Tongue (tissue), 2 donors: Measurements from ENCODE around the gene PMM1. TPM values are rescaled to one million over a fixed set of nuclear protein-coding genes. Genes with fewer than 3 reads are reported as not detected.
"Not testable (repeated sequence)": the region's sequence is repeated elsewhere in the genome, so short reads cannot be mapped to it uniquely, and the experiment has no call there.

Experiments
- DNase-seq: peaks from one replicate; pipeline ENCODE4 v3.0.0-alpha.2; 2015
- total RNA-seq: library from RNA; depleted of rRNA; stranded (reverse); fragments of >200 nt; gene quantifications from one replicate; pipeline ENCODE4 v1.2.3, GENCODE V29; 2014

Gene PMM1
- 22.9 TPM for total RNA-seq

- peak; percentile 100 for DNase-seq
Observed at GRCh38 chr22:41589391-41590241, at the start of gene PMM1. Gene PMM1 (minus strand): TSS chr22:41589840. CDS start chr22:41589805, 35 bp downstream.

DNA sequence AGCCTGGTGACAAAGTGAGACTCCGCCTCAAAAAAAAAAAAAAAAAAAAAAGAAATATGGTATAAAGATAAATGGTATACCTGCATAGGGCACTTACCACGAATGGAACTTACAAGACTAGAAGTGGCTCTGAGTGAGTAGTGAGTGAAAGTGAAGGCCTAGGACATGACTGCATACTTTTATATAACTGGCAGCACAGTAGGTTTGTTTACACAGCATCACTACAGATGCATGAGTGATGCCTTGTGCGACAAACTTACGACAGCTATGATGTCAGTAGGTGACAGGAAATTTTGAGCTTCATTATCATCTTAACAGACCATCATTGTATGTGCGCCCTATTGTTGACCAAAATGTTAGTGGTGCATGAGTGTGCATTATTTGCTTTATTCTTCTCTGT lies 49.1 kb upstream of the PMM1 start:
- no peak for DNase-seq

DNA sequence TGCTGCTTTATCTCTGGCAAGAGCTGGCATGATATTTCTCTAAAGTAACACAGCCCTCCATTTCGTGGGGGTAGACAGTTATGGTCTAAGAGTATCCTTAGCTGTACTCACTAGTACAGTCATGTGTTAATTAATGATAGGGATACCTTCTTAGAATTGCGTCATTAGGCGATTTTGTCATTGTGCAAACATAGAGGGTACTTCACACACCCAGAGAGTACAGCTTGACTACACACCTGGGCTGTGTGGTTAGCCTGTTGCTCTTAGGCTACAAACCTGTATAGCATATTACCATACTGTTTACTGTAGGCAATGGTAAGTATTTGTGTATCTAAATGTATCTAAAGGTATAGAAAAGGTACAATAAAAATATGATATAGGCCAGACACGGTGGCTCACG lies 48.5 kb upstream of the PMM1 start:
- DNase-seq = no peak

GRCh38 chr22:41637623-41638022 lies 48.0 kb upstream of the PMM1 start:
- not testable (repeated sequence) for DNase-seq

DNA sequence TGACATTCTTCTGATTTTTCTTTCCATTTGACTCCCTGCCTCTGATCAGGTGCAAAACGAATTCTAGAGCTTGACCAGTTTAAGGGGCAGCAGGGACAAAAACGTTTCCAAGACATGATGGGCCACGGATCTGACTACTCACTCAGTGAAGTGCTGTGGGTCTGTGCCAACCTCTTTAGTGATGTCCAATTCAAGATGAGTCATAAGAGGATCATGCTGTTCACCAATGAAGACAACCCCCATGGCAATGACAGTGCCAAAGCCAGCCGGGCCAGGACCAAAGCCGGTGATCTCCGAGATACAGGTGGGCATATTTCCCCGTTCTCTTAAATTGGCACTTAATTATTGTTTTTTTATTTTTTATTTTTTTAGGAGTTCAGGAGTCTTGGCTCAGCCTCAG lies 46.8 kb upstream of the PMM1 start:
- no peak for DNase-seq

DNA sequence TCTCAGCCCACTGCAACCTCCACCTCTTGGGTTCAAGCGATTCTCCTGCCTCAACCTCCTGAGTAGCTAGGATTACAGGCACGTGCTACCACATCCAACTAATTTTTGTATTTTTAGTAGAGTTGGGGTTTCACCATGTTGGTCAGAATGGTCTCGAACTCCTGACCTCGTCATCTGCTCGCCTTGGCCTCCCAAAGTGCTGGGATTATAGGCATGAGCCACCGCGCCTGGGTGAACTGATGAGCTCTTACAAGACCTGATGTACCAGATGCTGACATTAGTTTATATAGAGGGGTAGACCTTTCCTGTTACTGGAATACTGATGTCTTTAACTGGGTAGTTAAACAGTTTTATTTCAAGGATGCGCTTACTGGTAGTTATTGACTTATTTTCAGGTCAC lies 45.0 kb upstream of the PMM1 start:
- not testable (repeated sequence) for DNase-seq

DNA sequence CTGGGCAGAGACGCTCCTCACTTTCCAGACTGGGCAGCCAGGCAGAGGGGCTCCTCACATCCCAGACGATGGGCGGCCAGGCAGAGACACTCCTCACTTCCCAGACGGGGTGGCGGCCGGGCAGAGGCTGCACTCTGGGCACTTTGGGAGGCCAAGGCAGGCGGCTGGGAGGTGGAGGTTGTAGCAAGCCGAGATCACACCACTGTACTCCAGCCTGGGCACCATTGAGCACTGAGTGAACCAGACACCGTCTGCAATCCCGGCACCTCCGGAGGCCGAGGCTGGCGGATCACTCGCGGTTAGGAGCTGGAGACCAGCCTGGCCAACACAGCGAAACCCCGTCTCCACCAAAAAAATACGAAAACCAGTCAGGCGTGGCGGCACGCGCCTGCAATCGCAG lies 42.0 kb upstream of the PMM1 start:
- not testable (repeated sequence) for DNase-seq

DNA sequence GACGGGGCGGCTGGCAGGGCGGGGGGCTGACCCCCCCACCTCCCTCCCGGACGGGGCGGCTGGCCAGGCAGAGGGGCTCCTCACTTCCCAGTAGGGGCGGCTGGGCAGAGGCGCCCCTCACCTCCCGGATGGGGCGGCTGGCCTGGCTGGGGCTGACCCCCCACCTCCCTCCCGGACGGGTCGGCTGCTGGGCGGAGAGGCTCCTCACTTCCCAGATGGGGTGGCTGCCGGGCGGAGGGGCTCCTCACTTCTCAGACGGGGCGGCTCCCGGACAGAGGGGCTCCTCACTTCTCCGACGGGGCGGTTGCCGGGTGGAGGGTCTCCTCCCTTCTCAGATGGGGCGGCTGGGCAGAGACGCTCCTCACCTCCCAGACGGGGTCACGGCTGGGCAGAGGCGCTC lies 41.5 kb upstream of the PMM1 start:
- DNase-seq = not testable (repeated sequence)

GRCh38 chr22:41625577-41625976 lies 35.9 kb upstream of the PMM1 start:
- DNase-seq = no peak

- DNase-seq = no peak
Observed at GRCh38 chr22:41621911-41622179, 32.2 kb upstream of the PMM1 start.

DNA sequence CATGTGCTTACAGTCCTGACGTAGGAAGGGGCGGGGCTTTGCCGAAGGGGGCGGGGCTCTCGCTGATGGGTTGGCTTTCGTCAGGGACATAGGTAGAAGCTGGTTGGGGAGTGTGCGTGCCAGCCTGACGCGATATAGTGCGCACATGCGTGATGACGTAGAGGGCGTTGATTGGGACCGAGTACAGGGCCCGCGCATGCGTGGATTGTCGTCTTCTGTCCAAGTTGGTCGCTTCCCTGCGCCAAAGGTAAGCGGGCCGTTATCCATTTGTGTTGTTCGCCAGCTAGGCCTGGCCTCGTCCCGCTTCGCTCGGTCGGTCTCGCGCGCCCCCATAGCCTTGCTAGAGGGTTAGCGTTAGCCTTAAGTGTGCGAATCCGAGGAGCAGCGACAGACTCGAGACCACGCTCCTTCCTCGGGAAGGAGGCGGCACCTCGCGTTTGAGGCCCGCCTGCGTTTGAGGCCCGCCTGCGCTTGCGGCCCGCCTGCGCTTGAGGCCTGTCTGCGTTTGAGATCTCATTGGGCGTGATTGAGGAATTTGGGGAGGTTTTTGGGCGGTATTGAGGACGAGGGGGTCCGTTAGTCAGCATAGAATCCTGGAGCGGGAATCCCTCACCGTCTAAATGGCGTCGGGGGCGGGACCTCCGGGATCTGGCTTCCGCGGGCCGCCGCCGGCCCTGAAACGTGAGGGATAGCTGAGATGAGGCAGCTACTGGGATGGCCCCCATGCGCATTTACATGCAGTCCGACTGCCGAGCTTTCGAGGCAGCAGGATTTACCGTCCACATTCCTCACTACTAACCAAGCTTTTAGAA lies 31.7 kb upstream of the PMM1 start, which contains the start of gene XRCC6:
Gene XRCC6 (plus strand): TSS at position 197 of the 812 bp plus-strand sequence. CDS start 710 bp downstream, outside the sequence.
- peak; percentile 100 for DNase-seq

DNA sequence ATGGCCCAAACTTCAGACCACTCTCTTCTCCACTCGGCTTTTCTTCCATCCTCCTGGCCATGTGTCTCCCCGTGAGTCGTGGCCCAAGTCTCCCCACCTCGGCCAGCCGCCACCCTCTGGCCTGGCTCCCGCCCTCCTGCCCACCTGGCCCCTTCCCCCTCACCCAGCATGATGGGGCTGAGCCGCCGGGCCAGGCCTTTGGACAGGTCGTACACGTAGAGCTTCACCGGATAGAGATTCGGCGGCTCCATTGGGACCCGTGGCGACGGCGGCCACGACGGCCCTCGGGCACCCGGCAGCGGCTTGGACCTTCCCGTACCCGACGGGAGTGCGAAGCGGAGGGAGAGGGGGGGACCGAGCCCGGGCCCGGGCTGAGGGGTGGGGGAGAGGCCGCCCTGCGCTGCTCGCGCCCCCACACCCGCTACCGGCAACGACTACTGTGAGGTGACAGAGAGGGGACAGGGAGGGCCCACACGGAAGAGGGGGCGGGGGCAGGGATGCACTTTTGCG lies 31.0 kb upstream of the PMM1 start, which contains the start of gene DESI1:
Gene DESI1 (minus strand): TSS at position 455 of the 510 bp plus-strand sequence. CDS start 204 bp downstream, at position 251.
- DNase-seq = no peak

GRCh38 chr22:41619979-41620588 lies 30.4 kb upstream of the PMM1 start:
- peak; percentile 29 for DNase-seq

- DNase-seq = no peak
Observed at GRCh38 chr22:41613456-41613855, 23.8 kb upstream of the PMM1 start.

DNA sequence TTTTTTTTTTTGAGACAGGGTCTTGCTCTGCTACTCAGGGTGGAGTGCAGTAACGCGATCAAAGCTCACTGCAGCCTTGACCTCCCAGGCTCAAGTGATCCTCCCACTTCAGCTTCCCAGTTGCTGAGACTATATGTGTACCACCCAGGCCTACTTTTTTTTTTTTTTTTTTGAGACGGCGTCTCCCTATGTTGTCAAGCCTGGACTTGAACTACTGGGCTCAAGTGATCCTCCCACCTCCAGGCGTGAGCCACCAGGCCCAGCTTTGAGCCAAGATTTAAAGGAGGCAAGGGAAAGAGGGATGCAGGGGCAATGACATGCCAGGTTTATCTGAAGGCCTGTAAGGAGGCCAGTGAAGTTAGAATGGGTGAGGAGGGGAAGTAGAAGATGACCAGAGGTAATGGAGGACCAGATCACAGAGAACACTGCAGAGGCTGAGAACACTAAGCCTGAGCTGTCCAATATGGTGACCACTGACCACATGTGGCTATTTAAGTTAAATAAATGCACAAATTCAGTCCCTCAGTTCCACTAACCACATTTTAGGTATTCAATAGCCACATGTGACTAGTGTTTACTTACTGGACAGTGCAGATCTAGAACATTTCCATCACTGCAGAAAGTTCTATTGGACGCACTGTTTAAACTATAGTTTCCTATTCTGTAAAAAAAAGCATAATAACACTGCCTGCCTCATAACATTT lies 23.1 kb upstream of the PMM1 start:
- no peak for DNase-seq

DNA sequence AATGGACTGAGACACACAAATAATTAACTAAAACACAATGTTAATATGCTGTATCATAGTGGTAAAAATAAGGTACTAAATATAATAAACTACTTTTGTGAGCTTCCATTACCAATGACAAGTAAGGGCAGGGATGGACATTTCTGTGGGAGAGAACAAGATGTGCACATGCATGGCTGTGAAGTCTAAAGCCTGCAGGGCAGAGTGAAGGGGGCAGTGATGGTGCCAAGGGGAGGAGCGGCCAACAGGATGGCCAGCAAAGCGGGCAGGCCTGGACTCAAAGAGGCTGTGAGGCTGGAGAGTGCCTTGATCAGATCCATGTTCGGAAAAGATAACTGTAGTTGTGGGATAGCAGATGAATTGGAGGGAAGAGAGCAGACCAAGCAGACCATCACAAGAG lies 18.7 kb upstream of the PMM1 start:
- DNase-seq = no peak

- no peak for DNase-seq
Observed at GRCh38 chr22:41603873-41604332, 14.3 kb upstream of the PMM1 start.

- DNase-seq = no peak
Observed at GRCh38 chr22:41600976-41601375, 11.3 kb upstream of the PMM1 start.

DNA sequence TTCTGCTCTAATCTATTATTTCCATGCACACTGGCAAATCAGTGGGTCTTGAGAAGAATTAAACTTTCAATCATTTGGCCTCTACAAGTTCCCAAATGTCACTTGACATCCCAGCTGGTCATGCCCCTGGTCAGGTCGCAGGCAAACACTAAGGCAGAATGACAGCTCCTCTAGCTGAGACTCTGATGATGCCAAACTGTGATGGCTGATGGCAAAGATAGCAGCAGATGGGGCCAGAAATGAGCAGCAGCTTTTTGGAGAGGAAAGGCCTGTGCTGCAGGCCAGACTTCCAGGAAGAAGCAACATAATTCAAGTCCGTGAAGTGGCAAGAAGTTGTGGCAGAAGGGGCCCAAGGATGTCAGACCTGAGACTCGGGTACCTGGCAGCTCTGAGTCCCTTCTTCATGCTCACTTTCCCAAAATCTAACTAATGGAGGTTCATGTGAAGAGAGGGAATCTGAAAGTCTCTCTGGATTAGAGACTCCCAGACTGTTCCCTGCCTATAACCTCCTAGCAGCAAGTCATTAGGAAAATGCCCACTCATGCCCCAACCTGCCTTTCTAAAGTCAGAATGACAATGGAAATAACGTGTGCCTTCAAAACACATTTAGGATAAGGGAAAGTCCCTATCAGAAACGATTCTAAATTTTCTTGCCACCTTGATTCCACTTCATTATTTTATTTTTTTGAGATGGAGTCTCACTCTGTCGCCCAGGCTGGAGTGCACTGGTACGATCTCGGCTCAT lies 9.4 kb upstream of the PMM1 start:
- no peak for DNase-seq

GRCh38 chr22:41598081-41598480 lies 8.4 kb upstream of the PMM1 start:
- no peak for DNase-seq

DNA sequence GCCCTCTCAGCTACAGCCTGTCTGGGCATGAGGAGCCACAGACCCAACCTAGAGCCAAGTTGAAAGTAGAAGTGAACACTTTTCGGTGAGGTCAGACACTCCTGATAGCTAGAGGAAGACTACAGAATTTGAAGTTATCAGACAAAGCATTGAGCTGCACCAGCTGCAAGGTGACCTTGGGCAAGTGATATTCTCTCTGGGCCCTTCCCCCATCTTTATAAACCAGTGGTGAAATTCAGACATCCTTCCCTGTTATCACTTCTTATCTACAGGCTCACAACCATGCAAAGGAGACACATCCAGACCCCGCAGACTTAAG lies 8.0 kb upstream of the PMM1 start:
- no peak for DNase-seq
